A673 (cell line): ENCODE measurements around the gene USH1G. TPM values are rescaled to one million over a fixed set of nuclear protein-coding genes. Genes with fewer than 3 reads are reported as not detected.
A peak's percentile ranks its signal among the peaks of the same experiment; 100 is the strongest.

Experiments
- BruUV-seq: library from RNA; stranded (reverse); fragments of 400-500 nt; replicated peaks from 2 replicates; lab custom pipeline; 2021; lab: Mats Ljungman, UMichigan
- CTCF ChIA-PET: fragments of 300-600 bp; sonication (Branson Sonifier 250); formaldehyde crosslinking; loops from one replicate; lab custom pipeline; 2022; ENCODE audit warnings: antibody characterized with exemption; lab: Charles Lee
- POLR2A ChIA-PET: fragments of 300-600 bp; sonication (Branson Sonifier 250); formaldehyde crosslinking; loops from one replicate; lab custom pipeline; 2022; ENCODE audit warnings: antibody characterized with exemption; ENCODE audit not compliant: low non-redundant PET; lab: Charles Lee
- DNase-seq: peaks from one replicate; pipeline ENCODE4 v3.0.0-alpha.2; 2015; ENCODE audit warnings: low spot score
- H3K27ac ChIP-seq: fragments of 200-600 bp; sonication (generic); 2 replicates; pipeline ENCODE4 v1.5.1; 2016; ENCODE audit warnings: mixed run types, low read depth, mild to moderate bottlenecking, mixed read lengths, antibody characterized with exemption, low read length; ENCODE audit not compliant: poor library complexity, severe bottlenecking
- H3K27me3 ChIP-seq: fragments of 200-600 bp; sonication (generic); replicated peaks from 2 replicates; pipeline ENCODE4 v1.6.1; 2017; ENCODE audit warnings: mixed run types, low read depth, mild to moderate bottlenecking, mixed read lengths, antibody characterized with exemption, low read length; ENCODE audit not compliant: insufficient read depth, poor library complexity
- H3K36me3 ChIP-seq: fragments of 200-600 bp; sonication (generic); 2 replicates; pipeline ENCODE4 v1.6.1; 2016; ENCODE audit warnings: mixed run types, mild to moderate bottlenecking, mixed read lengths, antibody characterized with exemption, low read length; ENCODE audit not compliant: insufficient read depth, poor library complexity, severe bottlenecking
- H3K4me1 ChIP-seq: fragments of 200-600 bp; sonication (generic); 2 replicates; pipeline ENCODE4 v1.6.1; 2017; ENCODE audit warnings: mixed run types, mild to moderate bottlenecking, mixed read lengths, antibody characterized with exemption, low read length; ENCODE audit not compliant: insufficient read depth, poor library complexity, severe bottlenecking
- H3K4me3 ChIP-seq: fragments of 200-600 bp; sonication (generic); 2 replicates; pipeline ENCODE4 v1.5.1; 2016; ENCODE audit warnings: low read depth, mixed run types, mild to moderate bottlenecking, mixed read lengths, low read length; ENCODE audit not compliant: poor library complexity, severe bottlenecking
- H3K9me3 ChIP-seq: fragments of 200-600 bp; sonication (generic); 2 replicates; pipeline ENCODE4 v1.6.1; 2016; ENCODE audit warnings: mixed run types, low read depth, mild to moderate bottlenecking, mixed read lengths, antibody characterized with exemption, low read length; ENCODE audit not compliant: poor library complexity, severe bottlenecking
- CTCF ChIP-seq: fragments of 300-800, 200-600 bp; sonication (generic); conservative IDR thresholded peaks from 2 replicates; pipeline ENCODE4 v1.5.1; 2017; ENCODE audit warnings: low read depth, mild to moderate bottlenecking, antibody characterized with exemption, low read length, moderate library complexity, mixed read lengths
- EZH2 ChIP-seq: fragments of 200-600 bp; sonication (generic); IDR thresholded peaks from 2 replicates; pipeline ENCODE4 v1.6.1; 2017; ENCODE audit warnings: borderline replicate concordance, low read depth, mild to moderate bottlenecking, mixed read lengths, antibody characterized with exemption, low read length; ENCODE audit not compliant: poor library complexity, severe bottlenecking
- intact Hi-C: fragments of 100-400 bp; cut with micrococcal nuclease; formaldehyde crosslinking; loops from one replicate; pipeline ENCODE4 v1.10.0; 2022; ENCODE audit not compliant: unreplicated experiment
- total RNA-seq: library from RNA; stranded (reverse); gene quantifications from 2 replicates; pipeline ENCODE4 v1.2.3, GENCODE V29; 2021

The USH1G gene
- total RNA-seq, 1 experiment from 2014 or later: not detected

DNA sequence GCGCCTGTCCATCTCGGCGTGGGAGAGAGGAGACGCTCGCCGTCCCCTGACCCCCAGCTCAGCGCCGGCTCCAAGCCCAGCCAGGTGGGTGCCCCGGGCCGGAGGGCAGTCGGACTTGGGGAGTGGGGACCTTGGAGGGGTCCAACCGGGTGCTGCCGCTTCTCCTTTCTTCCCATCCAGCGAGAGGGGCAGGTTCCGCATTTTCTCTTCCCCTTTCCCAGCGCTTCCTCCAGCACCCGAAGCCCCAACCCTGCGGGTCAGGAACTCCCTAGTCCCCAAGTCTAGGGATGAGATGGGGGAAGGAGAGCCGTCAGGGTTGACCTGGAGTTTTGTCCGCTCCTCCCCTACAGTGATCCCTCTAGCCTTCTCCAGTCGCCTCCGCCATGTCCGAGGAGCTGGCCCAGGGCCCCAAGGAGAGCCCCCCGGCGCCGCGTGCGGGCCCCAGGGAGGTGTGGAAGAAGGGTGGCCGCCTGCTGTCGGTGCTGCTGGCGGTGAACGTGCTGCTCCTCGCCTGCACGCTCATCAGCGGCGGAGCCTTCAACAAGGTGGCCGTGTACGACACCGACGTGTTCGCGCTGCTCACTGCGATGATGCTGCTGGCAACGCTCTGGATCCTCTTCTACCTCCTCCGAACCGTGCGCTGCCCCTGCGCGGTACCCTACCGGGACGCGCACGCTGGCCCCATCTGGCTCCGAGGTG is 1.3 kb upstream of the USH1G start, which contains the start of gene OTOP2:
Gene OTOP2 (plus strand): TSS at position 24 of the 699 bp plus-strand sequence. CDS start 360 bp downstream, at position 384.
- ChIA-PET CTCF (interaction anchor here (0.6 to 1.7 kb wide), 3 partner anchors 33 to 71 kb away, joined by 5 to 15 read pairs (median 7); no protein-coding TSS in a partner anchor), POLR2A (no interaction called here)
- Histone ChIP-seq H3K9me3 (no peaks in the 10 kb centered on the region), H3K27ac (no peak within 1 kb of the TSS), H3K27me3 (peaks cover 66% of the 10 kb centered on the region), H3K4me3 (peak within 1 kb of the TSS; percentile 31), H3K4me1 (peaks cover 14% of the 10 kb centered on the region), H3K36me3 (no peaks in the 10 kb centered on the region)
- BruUV-seq: no TSS peak
- TF ChIP-seq EZH2 (peak; percentile 96), CTCF (no peak)
- intact Hi-C loops: no loop called here
- DNase-seq: no peak

DNA sequence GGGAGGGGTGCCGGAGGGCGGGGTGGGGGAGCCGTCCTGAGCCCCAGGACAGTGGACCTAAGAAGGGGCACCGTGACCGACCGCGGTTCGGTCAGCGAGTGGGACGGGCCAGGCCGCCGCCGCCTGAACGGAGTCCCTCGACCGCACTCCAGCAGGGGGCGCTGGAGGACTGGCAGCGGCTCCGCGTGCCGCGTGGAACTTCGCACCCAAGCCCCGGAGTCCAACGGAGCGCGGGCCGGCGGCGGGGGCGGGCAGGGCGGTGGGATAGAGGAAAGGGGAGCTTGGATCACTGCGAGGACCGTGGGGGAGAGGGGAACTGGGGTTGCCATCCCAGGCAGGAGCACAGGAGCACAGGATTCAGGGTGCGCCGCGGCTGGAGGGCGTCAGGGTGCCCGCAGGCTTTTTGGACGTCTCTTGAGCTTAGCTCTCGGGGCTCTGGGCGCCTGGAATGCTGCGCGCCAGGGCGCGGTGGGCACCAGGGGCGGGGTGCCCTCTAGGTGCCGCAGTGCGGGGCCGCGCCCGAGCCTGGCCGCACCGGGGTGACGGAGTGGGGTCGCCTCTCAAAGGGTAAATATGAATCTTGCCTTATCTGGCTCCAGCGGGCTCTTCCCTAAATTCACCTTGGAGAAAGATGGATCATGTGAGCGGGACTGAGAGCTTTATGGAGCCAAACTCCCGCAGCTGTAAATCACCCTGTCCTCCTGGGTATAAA is 639 bp upstream of the USH1G start:
- Histone ChIP-seq H3K27ac (no peak overlapping the region), H3K9me3 (no peaks in the 10 kb centered on the region), H3K4me1 (peaks cover 14% of the 10 kb centered on the region), H3K36me3 (no peaks in the 10 kb centered on the region), H3K4me3 (peak overlapping the region; percentile 31), H3K27me3 (peaks cover 62% of the 10 kb centered on the region)
- no TSS peak for BruUV-seq
- ChIA-PET POLR2A (no interaction called here), CTCF (interaction anchor here (0.6 to 1.7 kb wide), 6 partner anchors 24 to 608 kb away, joined by 3 to 15 read pairs (median 5); no protein-coding TSS in a partner anchor)
- DNase-seq: peak; percentile 60
- intact Hi-C loops: loop anchor here (1.0 kb wide), 1 partner anchor 35 kb away; no protein-coding TSS in a partner anchor
- TF ChIP-seq CTCF: peak; percentile 91
- peak; percentile 79 for TF ChIP-seq EZH2

GRCh38 chr17:74922172-74922571 is 883 bp downstream of the USH1G start:
- no peaks in the 10 kb centered on the region for H3K9me3 ChIP-seq
- ChIA-PET CTCF (no interaction called here), POLR2A (no interaction called here)
- DNase-seq: no peak
- no peak overlapping the region for H3K4me3 ChIP-seq
- no peaks in the 10 kb centered on the region for H3K36me3 ChIP-seq
- H3K27me3 ChIP-seq: peaks cover 51% of the 10 kb centered on the region
- no peak for TF ChIP-seq CTCF
- TF ChIP-seq EZH2: no peak
- no peak overlapping the region for H3K27ac ChIP-seq
- BruUV-seq: no TSS peak
- peaks cover 14% of the 10 kb centered on the region for H3K4me1 ChIP-seq
- intact Hi-C loops: no loop called here
